HG02938 (cell line): Measurements from ENCODE around the gene VWA5B2.
A peak's percentile ranks its signal among the peaks of the same experiment; 100 is the strongest.
"Not testable (repeated sequence)": the region's sequence is repeated elsewhere in the genome, so short reads cannot be mapped to it uniquely, and the experiment has no call there.

Experiments
- ATAC-seq: cut with Tn5 transposase; IDR thresholded peaks from one replicate; pipeline ENCODE4 v1.9.1; 2021; ENCODE audit warnings: mild to moderate bottlenecking, moderate library complexity; ENCODE audit not compliant: unreplicated experiment

VWA5B2 gene

GRCh38 chr3:184241141-184241446 is 11.7 kb downstream of the VWA5B2 start:
- ATAC-seq = no peak

GRCh38 chr3:184241447-184242296 is 12.3 kb downstream of the VWA5B2 start:
- ATAC-seq = no peak

- no peak for ATAC-seq
Measured at GRCh38 chr3:184242297-184242685, 12.9 kb downstream of the VWA5B2 start.

GRCh38 chr3:184248454-184249411 is 19.3 kb downstream of the VWA5B2 start, which contains the start of gene ALG3:
Gene ALG3, minus strand, starts transcription at chr3:184248962. Its CDS starts 22 bp downstream, at chr3:184248940.
- peak; percentile 36 for ATAC-seq

GRCh38 chr3:184249412-184250166 is 20.2 kb downstream of the VWA5B2 start, which contains the start of gene EEF1AKMT4:
Gene EEF1AKMT4, plus strand, starts transcription at chr3:184249672. Its CDS starts 23 bp downstream, at chr3:184249695.
- peak; percentile 81 for ATAC-seq

GRCh38 chr3:184250167-184250828 is 20.9 kb downstream of the VWA5B2 start:
- peak; percentile 63 for ATAC-seq

GRCh38 chr3:184255291-184256039 is 26.1 kb downstream of the VWA5B2 start:
- no peak for ATAC-seq

GRCh38 chr3:184257083-184257915 is 27.9 kb downstream of the VWA5B2 start:
- no peak for ATAC-seq

- no peak for ATAC-seq
Measured at GRCh38 chr3:184258926-184259325, 29.5 kb downstream of the VWA5B2 start.

- ATAC-seq = no peak
Measured at GRCh38 chr3:184259396-184259877, 30.1 kb downstream of the VWA5B2 start.

GRCh38 chr3:184259878-184260723 is 30.7 kb downstream of the VWA5B2 start:
- no peak for ATAC-seq

GRCh38 chr3:184260724-184261269 is 31.4 kb downstream of the VWA5B2 start:
- no peak for ATAC-seq

GRCh38 chr3:184261270-184261853 is 32.0 kb downstream of the VWA5B2 start, which contains the start of gene CAMK2N2:
Gene CAMK2N2, minus strand, starts transcription at chr3:184261553. Its CDS starts 268 bp downstream, at chr3:184261285.
- no peak for ATAC-seq

- ATAC-seq = no peak
Measured at GRCh38 chr3:184261854-184262763, 32.7 kb downstream of the VWA5B2 start.

GRCh38 chr3:184262764-184263179 is 33.4 kb downstream of the VWA5B2 start:
- no peak for ATAC-seq

GRCh38 chr3:184267249-184267648 is 37.9 kb downstream of the VWA5B2 start:
- not testable (repeated sequence) for ATAC-seq
